Keratinocyte (primary cell): ENCODE results near the gene HINFP. TPM values are rescaled to one million over a fixed set of nuclear protein-coding genes. Genes with fewer than 3 reads are reported as not detected.

Experiments
- DNase-seq: peaks from one replicate; pipeline ENCODE4 v3.0.0-alpha.2; 2011; ENCODE audit warnings: low read depth, missing footprints, low spot score
- FAIRE-seq: peaks from 2 replicates; lab custom pipeline; 2011; peaks lifted over from hg19 to GRCh38; lab: Jason Lieb, UNC
- H2AFZ ChIP-seq: 2 replicates; pipeline ENCODE4 v1.6.0; 2012; ENCODE audit warnings: low read length, control low read depth, inconsistent platforms; ENCODE audit not compliant: control insufficient read depth
- H3K27ac ChIP-seq: 2 replicates; pipeline ENCODE4 v1.5.1; 2011; ENCODE audit warnings: low read length; ENCODE audit not compliant: control insufficient read depth, insufficient read depth
- H3K27me3 ChIP-seq: 3 replicates; pipeline ENCODE4 v1.6.0; 2011; ENCODE audit warnings: low read length; ENCODE audit not compliant: control insufficient read depth, insufficient read depth; ENCODE audit errors: extremely low read depth
- H3K36me3 ChIP-seq, 2 experiments: 2 replicates in 1 of 2; 3 replicates in 1 of 2; pipeline ENCODE4 v1.5.1; 2011; ENCODE audit warnings: low read length in 2 of 2, mild to moderate bottlenecking in 1 of 2; ENCODE audit not compliant: control insufficient read depth in 2 of 2, insufficient read depth in 2 of 2; ENCODE audit errors: extremely low read depth in 1 of 2
- H3K4me1 ChIP-seq: 3 replicates; pipeline ENCODE4 v1.5.1; 2011; ENCODE audit warnings: low read length; ENCODE audit not compliant: control insufficient read depth, insufficient read depth; ENCODE audit errors: extremely low read depth
- H3K4me2 ChIP-seq: 3 replicates; pipeline ENCODE4 v1.6.0; 2011; ENCODE audit warnings: low read depth, low read length; ENCODE audit not compliant: control insufficient read depth, insufficient read depth; ENCODE audit errors: extremely low read depth
- H3K4me3 ChIP-seq, 3 experiments: fragments of 200-600 bp in 1 of 3; sonication (generic) in 1 of 3; 2 replicates in 2 of 3; 3 replicates in 1 of 3; pipeline ENCODE4 v1.5.1; 2011 to 2016; ENCODE audit warnings: low read length in 3 of 3, mild to moderate bottlenecking in 3 of 3, control low read depth in 2 of 3, inconsistent platforms in 1 of 3, low read depth in 1 of 3, mixed read lengths in 1 of 3, mixed run types in 1 of 3, moderate library complexity in 1 of 3; ENCODE audit not compliant: control insufficient read depth in 2 of 3, insufficient read depth in 2 of 3; ENCODE audit errors: extremely low read depth in 1 of 3
- H3K79me2 ChIP-seq: 2 replicates; pipeline ENCODE4 v1.6.0; 2012; ENCODE audit warnings: low read length; ENCODE audit not compliant: control insufficient read depth, insufficient read depth
- H3K9ac ChIP-seq: 3 replicates; pipeline ENCODE4 v1.6.0; 2011; ENCODE audit warnings: low read length; ENCODE audit not compliant: control insufficient read depth, insufficient read depth; ENCODE audit errors: extremely low read depth
- H3K9me1 ChIP-seq: 3 replicates; pipeline ENCODE4 v1.6.0; 2011; ENCODE audit warnings: low read length; ENCODE audit not compliant: control insufficient read depth, insufficient read depth; ENCODE audit errors: extremely low read depth
- H3K9me3 ChIP-seq: 2 replicates; pipeline ENCODE4 v1.5.1; 2012; ENCODE audit warnings: low read depth, low read length; ENCODE audit not compliant: control insufficient read depth
- H4K20me1 ChIP-seq: 3 replicates; pipeline ENCODE4 v1.6.0; 2011; ENCODE audit warnings: low read length; ENCODE audit not compliant: control insufficient read depth, insufficient read depth; ENCODE audit errors: extremely low read depth
- EZH2 ChIP-seq: IDR thresholded peaks from one replicate; pipeline ENCODE4 v1.6.1; 2012; ENCODE audit warnings: inconsistent platforms, mild to moderate bottlenecking, low read length, moderate library complexity
- dilution Hi-C: fragments of 300-500 bp; cut with MboI; formaldehyde crosslinking; loops from one replicate; pipeline ENCODE4 v1.7.0; 2020; ENCODE audit warnings: low sequenced_read_pairs; ENCODE audit not compliant: extremely low pct_ligation_motif_present
- polyA plus RNA-seq, 5 experiments: library from polyadenylated mRNA; depleted of rRNA in 3 of 5; stranded (reverse) in 3 of 5; stranded (forward) in 1 of 5; unstranded in 1 of 5; fragments of >200 nt; gene quantifications; 1 replicate in 1 of 5; 2 replicates in 3 of 5; 3 replicates in 1 of 5; pipeline versions ENCODE4 v1.2.1 to v1.2.3, GENCODE V29; 2011 to 2012; ENCODE audit warnings: missing spikeins in 2 of 5, low read depth in 1 of 5, low replicate concordance in 1 of 5
- TF ChIP-seq, protein P1 (sequence below), 3 experiments: IDR thresholded peaks in 1 of 3; conservative IDR thresholded peaks in 1 of 3; optimal IDR thresholded peaks in 1 of 3; 2 replicates in 2 of 3; 3 replicates in 1 of 3; pipeline versions ENCODE3 to v1.5.1; 2011; ENCODE audit warnings: low read length in 3 of 3, mild to moderate bottlenecking in 3 of 3, moderate library complexity in 2 of 3, control low read depth in 1 of 3, inconsistent platforms in 1 of 3; ENCODE audit not compliant: insufficient read depth in 2 of 3; ENCODE audit errors: extremely low read depth in 1 of 3

HINFP gene
- polyA plus RNA-seq, 1 donor (not counting 4 experiments of a cell fraction or from before 2014, with no cell fraction given): 15.6 TPM

DNA sequence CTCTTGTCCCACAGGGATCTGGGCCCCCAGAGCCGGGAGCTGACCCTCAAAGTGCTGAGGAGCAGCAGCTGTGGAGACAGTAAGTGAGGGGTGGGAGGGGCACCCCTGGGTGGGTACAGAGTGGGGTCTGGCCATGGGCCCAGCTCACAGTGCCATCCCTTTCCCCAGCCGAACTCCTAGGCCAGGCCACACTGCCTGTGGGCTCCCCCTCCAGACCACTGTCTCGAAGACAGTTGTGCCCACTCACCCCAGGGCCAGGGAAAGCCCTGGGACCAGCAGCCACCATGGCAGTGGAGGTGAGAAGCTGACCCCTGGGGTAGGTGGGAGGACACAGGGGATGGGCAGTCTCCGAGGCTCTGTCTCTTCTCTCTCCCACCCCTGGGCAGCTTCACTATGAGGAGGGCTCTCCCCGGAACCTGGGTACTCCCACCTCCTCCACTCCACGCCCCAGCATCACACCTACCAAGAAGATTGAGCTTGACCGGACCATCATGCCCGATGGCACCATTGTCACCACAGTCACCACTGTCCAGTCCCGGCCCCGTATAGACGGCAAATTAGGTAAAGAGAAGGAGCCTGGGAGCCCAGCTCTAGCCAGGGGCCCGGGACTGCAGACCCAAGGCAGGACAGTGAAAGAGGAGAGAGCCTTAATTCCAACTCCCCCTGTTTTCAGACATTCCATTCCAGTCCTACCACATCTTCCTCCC, 8.9 kb upstream of the HINFP start:
- Histone ChIP-seq H2AFZ (no peak overlapping the region), H4K20me1 (no peaks in the 10 kb centered on the region), H3K9ac (no peak overlapping the region), H3K27ac (no peak overlapping the region), H3K27me3 (no peaks in the 10 kb centered on the region), H3K79me2 (peaks cover 10% of the 10 kb centered on the region), H3K4me3 (no peak overlapping the region), H3K9me1 (peaks cover 8% of the 10 kb centered on the region), H3K4me1 (peaks cover 16% of the 10 kb centered on the region), H3K9me3 (no peaks in the 10 kb centered on the region), H3K4me2 (no peak overlapping the region), H3K36me3 (peaks cover 7 to 17% of the 10 kb centered on the region in 2 experiments)
- TF ChIP-seq EZH2: no peak
- TF ChIP-seq, protein P1, sequence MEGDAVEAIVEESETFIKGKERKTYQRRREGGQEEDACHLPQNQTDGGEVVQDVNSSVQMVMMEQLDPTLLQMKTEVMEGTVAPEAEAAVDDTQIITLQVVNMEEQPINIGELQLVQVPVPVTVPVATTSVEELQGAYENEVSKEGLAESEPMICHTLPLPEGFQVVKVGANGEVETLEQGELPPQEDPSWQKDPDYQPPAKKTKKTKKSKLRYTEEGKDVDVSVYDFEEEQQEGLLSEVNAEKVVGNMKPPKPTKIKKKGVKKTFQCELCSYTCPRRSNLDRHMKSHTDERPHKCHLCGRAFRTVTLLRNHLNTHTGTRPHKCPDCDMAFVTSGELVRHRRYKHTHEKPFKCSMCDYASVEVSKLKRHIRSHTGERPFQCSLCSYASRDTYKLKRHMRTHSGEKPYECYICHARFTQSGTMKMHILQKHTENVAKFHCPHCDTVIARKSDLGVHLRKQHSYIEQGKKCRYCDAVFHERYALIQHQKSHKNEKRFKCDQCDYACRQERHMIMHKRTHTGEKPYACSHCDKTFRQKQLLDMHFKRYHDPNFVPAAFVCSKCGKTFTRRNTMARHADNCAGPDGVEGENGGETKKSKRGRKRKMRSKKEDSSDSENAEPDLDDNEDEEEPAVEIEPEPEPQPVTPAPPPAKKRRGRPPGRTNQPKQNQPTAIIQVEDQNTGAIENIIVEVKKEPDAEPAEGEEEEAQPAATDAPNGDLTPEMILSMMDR (optimal IDR thresholded peaks at IDR 0.05 in 1 of 3, IDR thresholded peaks at IDR 0.05 in 1 of 3, conservative IDR thresholded peaks at IDR 0.05 in 1 of 3; ENCODE audit: extremely low read depth in 1 of 3, insufficient read depth in 2 of 3, low read length in 3 of 3): no peak
- FAIRE-seq: no peak
- DNase-seq: no peak
- dilution Hi-C loops: no loop called here

DNA sequence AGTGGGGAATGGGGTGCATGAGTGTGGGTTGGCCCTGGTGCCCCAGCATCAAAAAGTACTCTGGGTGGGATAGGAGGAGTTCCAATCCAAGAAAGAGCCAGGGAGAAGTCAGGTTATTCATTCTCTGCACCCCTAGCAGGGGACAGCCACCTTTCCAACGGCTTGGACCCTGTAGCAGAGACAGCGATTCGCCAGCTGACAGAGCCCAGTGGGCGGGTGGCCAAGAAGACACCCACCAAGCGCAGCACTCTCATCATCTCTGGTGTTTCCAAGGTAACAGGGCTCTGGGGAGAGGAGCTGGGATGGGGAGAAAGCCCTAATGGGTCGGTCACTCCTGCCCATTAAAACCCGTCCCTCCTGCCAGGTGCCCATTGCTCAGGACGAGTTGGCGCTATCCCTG, 7.7 kb upstream of the HINFP start:
- FAIRE-seq: no peak
- no peak overlapping the region for H2AFZ ChIP-seq
- H3K27me3 ChIP-seq: no peaks in the 10 kb centered on the region
- peaks cover 7% of the 10 kb centered on the region for H3K4me1 ChIP-seq
- dilution Hi-C loops: no loop called here
- H3K36me3 ChIP-seq: peaks cover 7 to 19% of the 10 kb centered on the region in 2 experiments
- DNase-seq: no peak
- peaks cover 3% of the 10 kb centered on the region for H3K79me2 ChIP-seq
- no peak overlapping the region for H3K9ac ChIP-seq
- H3K9me1 ChIP-seq: peaks cover 3% of the 10 kb centered on the region
- H3K4me2 ChIP-seq: no peak overlapping the region
- H3K9me3 ChIP-seq: no peaks in the 10 kb centered on the region
- H4K20me1 ChIP-seq: no peaks in the 10 kb centered on the region
- TF ChIP-seq EZH2: no peak
- TF ChIP-seq, protein P1 (optimal IDR thresholded peaks at IDR 0.05 in 1 of 3, IDR thresholded peaks at IDR 0.05 in 1 of 3, conservative IDR thresholded peaks at IDR 0.05 in 1 of 3; ENCODE audit: extremely low read depth in 1 of 3, insufficient read depth in 2 of 3, low read length in 3 of 3): no peak
- H3K27ac ChIP-seq: no peak overlapping the region
- H3K4me3 ChIP-seq: no peak overlapping the region
